ENCODE measurements around the gene EFEMP2. TPM values are rescaled to one million over a fixed set of nuclear protein-coding genes. Genes with fewer than 3 reads are reported as not detected.

EFEMP2 gene
- total and polyA plus RNA-seq, 2 donors from 2014 or later: 60.0 to 64.2 TPM

GRCh38 chr11:65864706-65865471 lies 7.7 kb downstream of the EFEMP2 start:
- peaks cover 0 to 43% (median 21%) of the 10 kb centered on the region in 3 donors for H3K36me3 ChIP-seq (ENCODE audit: control insufficient read depth in 2 of 3, insufficient read depth in 3 of 3, low read length in 3 of 3)
- no peaks in the 10 kb centered on the region for H3K27me3 ChIP-seq (ENCODE audit: control insufficient read depth, insufficient read depth, low read length)
- H3K27ac ChIP-seq (ENCODE audit: low read depth in 2 of 2, low read length in 2 of 2): no peak overlapping the region
- TF ChIP-seq, protein P1, sequence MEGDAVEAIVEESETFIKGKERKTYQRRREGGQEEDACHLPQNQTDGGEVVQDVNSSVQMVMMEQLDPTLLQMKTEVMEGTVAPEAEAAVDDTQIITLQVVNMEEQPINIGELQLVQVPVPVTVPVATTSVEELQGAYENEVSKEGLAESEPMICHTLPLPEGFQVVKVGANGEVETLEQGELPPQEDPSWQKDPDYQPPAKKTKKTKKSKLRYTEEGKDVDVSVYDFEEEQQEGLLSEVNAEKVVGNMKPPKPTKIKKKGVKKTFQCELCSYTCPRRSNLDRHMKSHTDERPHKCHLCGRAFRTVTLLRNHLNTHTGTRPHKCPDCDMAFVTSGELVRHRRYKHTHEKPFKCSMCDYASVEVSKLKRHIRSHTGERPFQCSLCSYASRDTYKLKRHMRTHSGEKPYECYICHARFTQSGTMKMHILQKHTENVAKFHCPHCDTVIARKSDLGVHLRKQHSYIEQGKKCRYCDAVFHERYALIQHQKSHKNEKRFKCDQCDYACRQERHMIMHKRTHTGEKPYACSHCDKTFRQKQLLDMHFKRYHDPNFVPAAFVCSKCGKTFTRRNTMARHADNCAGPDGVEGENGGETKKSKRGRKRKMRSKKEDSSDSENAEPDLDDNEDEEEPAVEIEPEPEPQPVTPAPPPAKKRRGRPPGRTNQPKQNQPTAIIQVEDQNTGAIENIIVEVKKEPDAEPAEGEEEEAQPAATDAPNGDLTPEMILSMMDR (IDR thresholded peaks at IDR 0.05; ENCODE audit: borderline replicate concordance, extremely low read depth, insufficient read depth): no peak
- intact Hi-C loops (cut with DNase I): no loop called here
- H3K4me3 ChIP-seq (ENCODE audit: low read length in 3 of 3): no peak overlapping the region
- no peaks in the 10 kb centered on the region for H3K9me3 ChIP-seq (ENCODE audit: control insufficient read depth in 2 of 3, insufficient read depth in 1 of 3, low read length in 3 of 3)
- DNase-seq: peak in 2 of 5 donors; percentile 38 to 59
- peaks cover 0 to 12% (median 11%) of the 10 kb centered on the region in 3 donors for H3K4me1 ChIP-seq (ENCODE audit: control insufficient read depth in 2 of 3, insufficient read depth in 2 of 3, low read depth in 1 of 3, low read length in 3 of 3)
- H3K9ac ChIP-seq (ENCODE audit: low read length in 3 of 3): no peak overlapping the region
- no peak for FAIRE-seq

- H3K9me3 ChIP-seq (ENCODE audit: control insufficient read depth in 2 of 3, insufficient read depth in 1 of 3, low read length in 3 of 3): no peaks in the 10 kb centered on the region
- intact Hi-C loops (cut with DNase I): no loop called here
- FAIRE-seq (no peak), DNase-seq (peak in 2 of 5 donors; percentile 33 to 58)
- H3K4me1 ChIP-seq (ENCODE audit: control insufficient read depth in 2 of 3, insufficient read depth in 2 of 3, low read depth in 1 of 3, low read length in 3 of 3): peaks cover 0 to 15% (median 13%) of the 10 kb centered on the region in 3 donors
- no peak overlapping the region for H3K27ac ChIP-seq (ENCODE audit: low read depth in 2 of 2, low read length in 2 of 2)
- H3K9ac ChIP-seq (ENCODE audit: low read length in 3 of 3): no peak overlapping the region
- TF ChIP-seq, protein P1 (IDR thresholded peaks at IDR 0.05; ENCODE audit: borderline replicate concordance, extremely low read depth, insufficient read depth): no peak
- H3K27me3 ChIP-seq (ENCODE audit: control insufficient read depth, insufficient read depth, low read length): no peaks in the 10 kb centered on the region
- H3K4me3 ChIP-seq (ENCODE audit: low read length in 3 of 3): no peak overlapping the region
- peaks cover 0 to 40% (median 21%) of the 10 kb centered on the region in 3 donors for H3K36me3 ChIP-seq (ENCODE audit: control insufficient read depth in 2 of 3, insufficient read depth in 3 of 3, low read length in 3 of 3)
Measured at GRCh38 chr11:65863889-65864705, 8.5 kb downstream of the EFEMP2 start.

- intact Hi-C loops (cut with DNase I): no loop called here
- TF ChIP-seq, protein P1 (IDR thresholded peaks at IDR 0.05; ENCODE audit: borderline replicate concordance, extremely low read depth, insufficient read depth): no peak
- DNase-seq (peak in 2 of 5 donors; percentile 49 to 77), FAIRE-seq (no peak)
- Histone ChIP-seq H3K9me3 (ENCODE audit: control insufficient read depth in 2 of 3, insufficient read depth in 1 of 3, low read length in 3 of 3) (no peaks in the 10 kb centered on the region), H3K4me3 (ENCODE audit: low read length in 3 of 3) (no peak overlapping the region), H3K27me3 (ENCODE audit: control insufficient read depth, insufficient read depth, low read length) (no peaks in the 10 kb centered on the region), H3K9ac (ENCODE audit: low read length in 3 of 3) (no peak overlapping the region), H3K4me1 (ENCODE audit: control insufficient read depth in 2 of 3, insufficient read depth in 2 of 3, low read depth in 1 of 3, low read length in 3 of 3) (peaks cover 0 to 22% (median 13%) of the 10 kb centered on the region in 3 donors), H3K27ac (ENCODE audit: low read depth in 2 of 2, low read length in 2 of 2) (no peak overlapping the region), H3K36me3 (ENCODE audit: control insufficient read depth in 2 of 3, insufficient read depth in 3 of 3, low read length in 3 of 3) (peaks cover 0 to 37% (median 21%) of the 10 kb centered on the region in 3 donors)
Measured at GRCh38 chr11:65862941-65863888, 9.4 kb downstream of the EFEMP2 start.
